MCF 10A (cell line): ENCODE data around the gene DPT. TPM values are rescaled to one million over a fixed set of nuclear protein-coding genes. Genes with fewer than 3 reads are reported as not detected.
A peak's percentile ranks its signal among the peaks of the same experiment; 100 is the strongest.
"Not testable (repeated sequence)": the region's sequence is repeated elsewhere in the genome, so short reads cannot be mapped to it uniquely, and the experiment has no call there.

Source experiments
- BruUV-seq: library from RNA; stranded (reverse); fragments of 400-500 nt; replicated peaks from 2 replicates; lab custom pipeline; 2021; lab: Mats Ljungman, UMichigan
- CTCF ChIA-PET: fragments of 300-600 bp; sonication (Branson Sonifier 250); formaldehyde crosslinking; extraction: SDS; loops from one replicate; lab custom pipeline; 2021; ENCODE audit warnings: antibody characterized with exemption, inconsistent platforms; lab: Yijun Ruan, JAX
- POLR2A ChIA-PET: fragments of 300-600, 350-650 bp; sonication (Branson Sonifier 250); formaldehyde crosslinking; extraction: SDS; loops from one replicate; lab custom pipeline; 2020; ENCODE audit warnings: antibody characterized with exemption, inconsistent platforms; lab: Yijun Ruan, JAX
- DNase-seq: peaks from one replicate; pipeline ENCODE4 v3.0.0-alpha.2; 2018; ENCODE audit not compliant: unreplicated experiment
- H3K27ac Mint-ChIP-seq: one replicate; pipeline ENCODE4 v1.8.0; 2022; ENCODE audit warnings: mild to moderate bottlenecking, low read depth, mixed read lengths; ENCODE audit not compliant: unreplicated experiment
- H3K27me3 Mint-ChIP-seq: one replicate; pipeline ENCODE4 v1.8.0; 2022; ENCODE audit warnings: mixed read lengths; ENCODE audit not compliant: insufficient read depth, unreplicated experiment
- H3K36me3 Mint-ChIP-seq: one replicate; pipeline ENCODE4 v1.8.0; 2022; ENCODE audit warnings: mild to moderate bottlenecking, moderate library complexity, mixed read lengths; ENCODE audit not compliant: insufficient read depth, unreplicated experiment
- H3K4me1 Mint-ChIP-seq: one replicate; pipeline ENCODE4 v1.8.0; 2022; ENCODE audit warnings: mixed read lengths; ENCODE audit not compliant: insufficient read depth, unreplicated experiment
- H3K4me3 Mint-ChIP-seq: one replicate; pipeline ENCODE4 v1.8.0; 2022; ENCODE audit warnings: mild to moderate bottlenecking, moderate library complexity, mixed read lengths; ENCODE audit not compliant: unreplicated experiment
- H3K9me3 Mint-ChIP-seq: one replicate; pipeline ENCODE4 v1.8.0; 2022; ENCODE audit warnings: mixed read lengths; ENCODE audit not compliant: unreplicated experiment
- intact Hi-C: fragments of 100-400 bp; cut with micrococcal nuclease; formaldehyde crosslinking; loops from 2 replicates; pipeline ENCODE4 v1.14.1; 2022
- total RNA-seq: library from RNA; stranded (reverse); gene quantifications from 2 replicates; pipeline ENCODE4 v1.2.3, GENCODE V29; 2022
- TF ChIP-seq, protein P1 (sequence below): fragments of 200-600 bp; IDR thresholded peaks from one replicate; pipeline ENCODE4 v1.8.0; 2022; ENCODE audit warnings: antibody characterized with exemption, mild to moderate bottlenecking; ENCODE audit not compliant: unreplicated experiment

The DPT gene
- total RNA-seq, 1 experiment from 2014 or later, result 1.9 TPM

DNA sequence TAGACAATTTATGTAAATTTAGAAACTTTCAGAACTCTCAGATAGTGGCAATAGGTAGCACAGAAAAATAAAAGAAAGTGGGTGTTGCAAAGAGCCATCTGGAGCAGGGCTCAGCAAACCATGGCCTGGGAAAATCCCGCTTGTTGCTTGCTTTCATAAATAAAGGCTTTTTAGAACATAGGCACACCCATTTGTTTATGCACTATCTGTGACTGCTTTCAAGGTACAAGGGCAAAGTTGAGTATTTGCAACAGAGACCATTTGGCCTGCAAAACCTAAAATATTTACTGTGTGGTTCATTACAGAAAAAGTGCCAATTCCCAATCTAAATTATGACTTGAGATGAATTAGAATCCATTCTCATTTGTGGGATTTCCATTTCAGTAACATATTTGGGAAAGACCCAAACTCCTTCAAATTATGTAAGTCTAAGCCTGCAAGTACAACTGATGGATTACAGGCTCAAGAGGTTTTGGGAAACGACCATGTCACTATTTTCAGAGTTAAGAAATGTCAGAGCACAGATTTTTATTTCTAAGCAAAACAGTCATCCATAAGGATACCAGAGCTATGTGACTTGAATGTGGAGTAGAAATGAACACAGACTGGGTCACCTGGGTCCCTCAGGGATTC, 43.5 kb upstream of the DPT start:
- BruUV-seq, result no TSS peak
- Mint-ChIP-seq H3K9me3 (no peaks in the 10 kb centered on the region), H3K4me3 (no peak overlapping the region), H3K27me3 (no peaks in the 10 kb centered on the region), H3K36me3 (no peaks in the 10 kb centered on the region), H3K4me1 (peaks cover 15% of the 10 kb centered on the region), H3K27ac (no peak overlapping the region)
- CTCF ChIA-PET, result interaction anchor here (0.6 to 1.1 kb wide), 3 partner anchors 9 to 135 kb away, joined by 3 to 4 read pairs (median 3); no protein-coding TSS in a partner anchor
- POLR2A ChIA-PET, result no interaction called here
- no peak for DNase-seq
- TF ChIP-seq, protein P1, sequence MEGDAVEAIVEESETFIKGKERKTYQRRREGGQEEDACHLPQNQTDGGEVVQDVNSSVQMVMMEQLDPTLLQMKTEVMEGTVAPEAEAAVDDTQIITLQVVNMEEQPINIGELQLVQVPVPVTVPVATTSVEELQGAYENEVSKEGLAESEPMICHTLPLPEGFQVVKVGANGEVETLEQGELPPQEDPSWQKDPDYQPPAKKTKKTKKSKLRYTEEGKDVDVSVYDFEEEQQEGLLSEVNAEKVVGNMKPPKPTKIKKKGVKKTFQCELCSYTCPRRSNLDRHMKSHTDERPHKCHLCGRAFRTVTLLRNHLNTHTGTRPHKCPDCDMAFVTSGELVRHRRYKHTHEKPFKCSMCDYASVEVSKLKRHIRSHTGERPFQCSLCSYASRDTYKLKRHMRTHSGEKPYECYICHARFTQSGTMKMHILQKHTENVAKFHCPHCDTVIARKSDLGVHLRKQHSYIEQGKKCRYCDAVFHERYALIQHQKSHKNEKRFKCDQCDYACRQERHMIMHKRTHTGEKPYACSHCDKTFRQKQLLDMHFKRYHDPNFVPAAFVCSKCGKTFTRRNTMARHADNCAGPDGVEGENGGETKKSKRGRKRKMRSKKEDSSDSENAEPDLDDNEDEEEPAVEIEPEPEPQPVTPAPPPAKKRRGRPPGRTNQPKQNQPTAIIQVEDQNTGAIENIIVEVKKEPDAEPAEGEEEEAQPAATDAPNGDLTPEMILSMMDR, result no peak
- intact Hi-C loops, result no loop called here

DNA sequence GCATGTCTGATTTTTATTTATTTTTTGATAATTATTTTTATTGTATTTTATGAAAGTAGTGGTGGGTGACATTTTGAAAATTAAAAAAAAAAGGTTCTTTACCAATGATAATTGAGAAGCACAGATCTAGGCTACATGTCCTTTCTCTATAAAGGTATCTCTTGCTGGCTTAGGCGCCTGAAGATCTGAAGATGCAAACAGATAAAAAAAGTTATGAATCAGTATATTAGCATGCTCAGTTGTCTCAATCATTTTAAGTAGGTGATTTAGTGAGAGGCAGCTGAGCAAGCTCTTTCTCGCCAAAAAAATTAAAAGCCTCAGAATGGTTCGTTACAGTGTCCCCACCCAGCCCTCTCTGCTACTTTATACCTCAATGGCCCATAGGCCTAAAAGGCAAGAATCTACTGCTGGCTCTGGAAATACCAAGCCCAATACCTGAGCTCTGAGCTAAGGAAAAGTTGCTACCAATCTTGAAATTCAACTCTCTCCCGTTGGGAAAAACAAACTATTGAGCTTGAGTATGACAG, 42.2 kb upstream of the DPT start:
- no peak for DNase-seq
- H3K9me3 Mint-ChIP-seq, result no peaks in the 10 kb centered on the region
- H3K4me3 Mint-ChIP-seq, result no peak overlapping the region
- intact Hi-C loops, result no loop called here
- H3K27ac Mint-ChIP-seq, result no peak overlapping the region
- no peaks in the 10 kb centered on the region for H3K36me3 Mint-ChIP-seq
- no TSS peak for BruUV-seq
- TF ChIP-seq, protein P1, result no peak
- no peaks in the 10 kb centered on the region for H3K27me3 Mint-ChIP-seq
- H3K4me1 Mint-ChIP-seq, result peaks cover 15% of the 10 kb centered on the region
- POLR2A ChIA-PET, result no interaction called here
- CTCF ChIA-PET, result interaction anchor here (0.6 to 1.1 kb wide), 8 partner anchors 8 to 1392 kb away, joined by 3 to 5 read pairs (median 3); no protein-coding TSS in a partner anchor

- POLR2A ChIA-PET, DNase-seq, H3K27ac Mint-ChIP-seq, H3K4me3 Mint-ChIP-seq, H3K36me3 Mint-ChIP-seq, H3K9me3 Mint-ChIP-seq, H3K27me3 Mint-ChIP-seq, intact Hi-C loops, BruUV-seq: not testable (repeated sequence)
- CTCF ChIA-PET, result interaction anchor here (0.7 kb wide), 1 partner anchor 21 kb away, joined by 3 read pairs; no protein-coding TSS in a partner anchor
- peaks cover 15% of the 10 kb centered on the region for H3K4me1 Mint-ChIP-seq
These were observed 40.9 kb upstream of the DPT start for GRCh38 chr1:168769893-168770292.

- TF ChIP-seq, protein P1, result no peak
- peaks cover 21% of the 10 kb centered on the region for H3K4me1 Mint-ChIP-seq
- BruUV-seq, result no TSS peak
- H3K4me3 Mint-ChIP-seq, result no peak overlapping the region
- H3K36me3 Mint-ChIP-seq, result no peaks in the 10 kb centered on the region
- H3K27ac Mint-ChIP-seq, result no peak overlapping the region
- ChIA-PET CTCF (interaction anchor here (1.2 to 1.5 kb wide), 2 partner anchors 13 to 131 kb away, joined by 5 to 7 read pairs; no protein-coding TSS in a partner anchor), POLR2A (interaction anchor here (0.7 to 1.5 kb wide), 3 partner anchors 16 to 59 kb away, joined by 3 to 5 read pairs (median 4); no protein-coding TSS in a partner anchor)
- no peaks in the 10 kb centered on the region for H3K9me3 Mint-ChIP-seq
- peak; percentile 59 for DNase-seq
- intact Hi-C loops, result no loop called here
- no peaks in the 10 kb centered on the region for H3K27me3 Mint-ChIP-seq
These were observed 39.0 kb upstream of the DPT start for GRCh38 chr1:168767894-168768584.
